NCI-H748 treated with DMSO at 0.1 percent for 48 hours (cell line): ENCODE measurements around the gene HS3ST3A1.
"Not testable (repeated sequence)": the region's sequence is repeated elsewhere in the genome, so short reads cannot be mapped to it uniquely, and the experiment has no call there.

ENCODE experiments used
- DNase-seq: peaks from one replicate; lab custom pipeline; 2025; lab: John Stamatoyannopoulos, UW

Gene HS3ST3A1

GRCh38 chr17:13538841-13539411 is 62.8 kb downstream of the HS3ST3A1 start:
- no peak for DNase-seq

- no peak for DNase-seq
Observed at GRCh38 chr17:13537871-13538643, 63.7 kb downstream of the HS3ST3A1 start.

- no peak for DNase-seq
Observed at GRCh38 chr17:13537167-13537731, 64.5 kb downstream of the HS3ST3A1 start.

- no peak for DNase-seq
Observed at GRCh38 chr17:13534946-13535345, 66.8 kb downstream of the HS3ST3A1 start.

GRCh38 chr17:13531721-13532120 is 70.0 kb downstream of the HS3ST3A1 start:
- no peak for DNase-seq

GRCh38 chr17:13525876-13526275 is 75.9 kb downstream of the HS3ST3A1 start:
- no peak for DNase-seq

GRCh38 chr17:13523164-13523563 is 78.6 kb downstream of the HS3ST3A1 start:
- DNase-seq: no peak

- no peak for DNase-seq
Observed at GRCh38 chr17:13522749-13523148, 79.0 kb downstream of the HS3ST3A1 start.

GRCh38 chr17:13521784-13522183 is 79.9 kb downstream of the HS3ST3A1 start:
- DNase-seq: no peak

- no peak for DNase-seq
Observed at GRCh38 chr17:13520899-13521572, 80.7 kb downstream of the HS3ST3A1 start.

GRCh38 chr17:13518261-13519000 is 83.3 kb downstream of the HS3ST3A1 start:
- DNase-seq: no peak

- DNase-seq: no peak
Observed at GRCh38 chr17:13513039-13513405, 88.7 kb downstream of the HS3ST3A1 start.

GRCh38 chr17:13510062-13510461 is 91.7 kb downstream of the HS3ST3A1 start:
- no peak for DNase-seq

GRCh38 chr17:13509527-13509926 is 92.2 kb downstream of the HS3ST3A1 start:
- DNase-seq: no peak

GRCh38 chr17:13508896-13509295 is 92.8 kb downstream of the HS3ST3A1 start:
- DNase-seq: no peak

GRCh38 chr17:13503526-13503925 is 98.2 kb downstream of the HS3ST3A1 start:
- DNase-seq: no peak

GRCh38 chr17:13502263-13502662 is 99.5 kb downstream of the HS3ST3A1 start:
- DNase-seq: no peak

GRCh38 chr17:13500947-13501346 is 100.8 kb downstream of the HS3ST3A1 start:
- no peak for DNase-seq

- DNase-seq: no peak
Observed at GRCh38 chr17:13498184-13498583, 103.5 kb downstream of the HS3ST3A1 start.

GRCh38 chr17:13496553-13497056 is 105.1 kb downstream of the HS3ST3A1 start:
- DNase-seq: not testable (repeated sequence)

GRCh38 chr17:13495423-13495822 is 106.3 kb downstream of the HS3ST3A1 start:
- DNase-seq: no peak

- DNase-seq: no peak
Observed at GRCh38 chr17:13492737-13493122, 109.0 kb downstream of the HS3ST3A1 start.
